MCF 10A (cell line): Measurements from ENCODE around the gene ZNF500. TPM values are rescaled to one million over a fixed set of nuclear protein-coding genes. Genes with fewer than 3 reads are reported as not detected.

Experiments used
- BruUV-seq: library from RNA; stranded (reverse); fragments of 400-500 nt; replicated peaks from 2 replicates; lab custom pipeline; 2021; lab: Mats Ljungman, UMichigan
- CTCF ChIA-PET: fragments of 300-600 bp; sonication (Branson Sonifier 250); formaldehyde crosslinking; extraction: SDS; loops from one replicate; lab custom pipeline; 2021; ENCODE audit warnings: antibody characterized with exemption, inconsistent platforms; lab: Yijun Ruan, JAX
- POLR2A ChIA-PET: fragments of 300-600, 350-650 bp; sonication (Branson Sonifier 250); formaldehyde crosslinking; extraction: SDS; loops from one replicate; lab custom pipeline; 2020; ENCODE audit warnings: antibody characterized with exemption, inconsistent platforms; lab: Yijun Ruan, JAX
- DNase-seq: peaks from one replicate; pipeline ENCODE4 v3.0.0-alpha.2; 2018; ENCODE audit not compliant: unreplicated experiment
- H3K27ac Mint-ChIP-seq: one replicate; pipeline ENCODE4 v1.8.0; 2022; ENCODE audit warnings: mild to moderate bottlenecking, low read depth, mixed read lengths; ENCODE audit not compliant: unreplicated experiment
- H3K27me3 Mint-ChIP-seq: one replicate; pipeline ENCODE4 v1.8.0; 2022; ENCODE audit warnings: mixed read lengths; ENCODE audit not compliant: insufficient read depth, unreplicated experiment
- H3K36me3 Mint-ChIP-seq: one replicate; pipeline ENCODE4 v1.8.0; 2022; ENCODE audit warnings: mild to moderate bottlenecking, moderate library complexity, mixed read lengths; ENCODE audit not compliant: insufficient read depth, unreplicated experiment
- H3K4me1 Mint-ChIP-seq: one replicate; pipeline ENCODE4 v1.8.0; 2022; ENCODE audit warnings: mixed read lengths; ENCODE audit not compliant: insufficient read depth, unreplicated experiment
- H3K4me3 Mint-ChIP-seq: one replicate; pipeline ENCODE4 v1.8.0; 2022; ENCODE audit warnings: mild to moderate bottlenecking, moderate library complexity, mixed read lengths; ENCODE audit not compliant: unreplicated experiment
- H3K9me3 Mint-ChIP-seq: one replicate; pipeline ENCODE4 v1.8.0; 2022; ENCODE audit warnings: mixed read lengths; ENCODE audit not compliant: unreplicated experiment
- CTCF ChIP-seq: fragments of 200-600 bp; IDR thresholded peaks from one replicate; pipeline ENCODE4 v1.8.0; 2022; ENCODE audit warnings: antibody characterized with exemption, mild to moderate bottlenecking; ENCODE audit not compliant: unreplicated experiment
- intact Hi-C: fragments of 100-400 bp; cut with micrococcal nuclease; formaldehyde crosslinking; loops from 2 replicates; pipeline ENCODE4 v1.14.1; 2022
- total RNA-seq: library from RNA; stranded (reverse); gene quantifications from 2 replicates; pipeline ENCODE4 v1.2.3, GENCODE V29; 2022

The ZNF500 gene
- total RNA-seq, 1 experiment from 2014 or later, result 13.8 TPM

- Mint-ChIP-seq H3K4me1 (peaks cover 6% of the 10 kb centered on the region), H3K4me3 (no peak overlapping the region), H3K27ac (no peak overlapping the region), H3K9me3 (no peaks in the 10 kb centered on the region), H3K36me3 (peaks cover 52% of the 10 kb centered on the region), H3K27me3 (no peaks in the 10 kb centered on the region)
- no TSS peak for BruUV-seq
- no peak for DNase-seq
- no peak for TF ChIP-seq CTCF
- intact Hi-C loops, result no loop called here
- ChIA-PET POLR2A (no interaction called here), CTCF (interaction anchor here (0.6 kb wide), 1 partner anchor 257 kb away, joined by 3 read pairs; no protein-coding TSS in a partner anchor)
Observed at GRCh38 chr16:4805231-4805630, 38.3 kb upstream of the ZNF500 start.

- H3K9me3 Mint-ChIP-seq, result no peaks in the 10 kb centered on the region
- H3K36me3 Mint-ChIP-seq, result peaks cover 41% of the 10 kb centered on the region
- H3K27ac Mint-ChIP-seq, result no peak overlapping the region
- POLR2A ChIA-PET, result interaction anchor here (0.7 to 3.1 kb wide), 4 partner anchors 23 to 269 kb away, joined by 3 to 40 read pairs (median 12); partner anchors contain the start of genes GLYR1, UBN1 and ZNF500
- no peaks in the 10 kb centered on the region for H3K27me3 Mint-ChIP-seq
- DNase-seq, result no peak
- H3K4me3 Mint-ChIP-seq, result peak overlapping the region; percentile 19
- no peak for TF ChIP-seq CTCF
- H3K4me1 Mint-ChIP-seq, result peaks cover 6% of the 10 kb centered on the region
- intact Hi-C loops, result loop anchor here (2.0 kb wide), 2 partner anchors 37 to 153 kb away; partner anchors contain the start of gene ZNF500
- CTCF ChIA-PET, result interaction anchor here (0.6 to 1.2 kb wide), 2 partner anchors 15 to 258 kb away, joined by 3 to 4 read pairs; no protein-coding TSS in a partner anchor
- BruUV-seq, result no TSS peak
Observed at GRCh38 chr16:4803898-4804762, 37.2 kb upstream of the ZNF500 start.

GRCh38 chr16:4803401-4803844, 36.5 kb upstream of the ZNF500 start:
- Mint-ChIP-seq H3K9me3 (no peaks in the 10 kb centered on the region), H3K36me3 (peaks cover 34% of the 10 kb centered on the region), H3K4me3 (peak overlapping the region; percentile 76), H3K4me1 (peaks cover 6% of the 10 kb centered on the region), H3K27me3 (no peaks in the 10 kb centered on the region), H3K27ac (no peak overlapping the region)
- TSS peak; percentile 74 for BruUV-seq
- DNase-seq, result no peak
- ChIA-PET CTCF (interaction anchor here (0.7 to 1.2 kb wide), 2 partner anchors 16 to 153 kb away, joined by 4 to 5 read pairs; no protein-coding TSS in a partner anchor), POLR2A (interaction anchor here (0.6 to 3.1 kb wide), 14 partner anchors 9 to 152 kb away, joined by 3 to 40 read pairs (median 4); partner anchors contain the start of genes ANKS3, DNAAF8, GLYR1 and NUDT16L1)
- no peak for TF ChIP-seq CTCF
- intact Hi-C loops, result loop anchor here (2.0 kb wide), 2 partner anchors 37 to 153 kb away; partner anchors contain the start of gene ZNF500
